ENCODE measurements around the gene USP25.

USP25 gene

DNA sequence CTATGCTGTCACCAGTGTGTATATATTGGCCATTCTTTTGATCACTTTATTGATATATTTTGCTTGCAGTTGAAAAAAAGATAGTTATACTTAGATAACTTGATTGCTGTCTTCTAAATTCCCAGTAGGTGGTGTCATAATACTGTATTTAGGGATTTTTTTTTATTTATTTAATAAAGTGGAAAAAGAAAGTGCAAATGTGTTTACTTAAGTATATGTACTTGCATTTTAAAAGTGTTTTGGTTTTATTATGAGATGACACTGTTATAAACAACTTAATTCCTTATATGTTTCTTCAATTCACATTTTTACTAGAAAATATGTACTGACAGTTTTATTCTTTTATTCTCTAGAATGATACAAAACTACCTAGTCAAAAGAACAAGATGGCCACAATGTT lies 164.8 kb downstream of the USP25 start:
- TF ChIP-seq, protein P1, sequence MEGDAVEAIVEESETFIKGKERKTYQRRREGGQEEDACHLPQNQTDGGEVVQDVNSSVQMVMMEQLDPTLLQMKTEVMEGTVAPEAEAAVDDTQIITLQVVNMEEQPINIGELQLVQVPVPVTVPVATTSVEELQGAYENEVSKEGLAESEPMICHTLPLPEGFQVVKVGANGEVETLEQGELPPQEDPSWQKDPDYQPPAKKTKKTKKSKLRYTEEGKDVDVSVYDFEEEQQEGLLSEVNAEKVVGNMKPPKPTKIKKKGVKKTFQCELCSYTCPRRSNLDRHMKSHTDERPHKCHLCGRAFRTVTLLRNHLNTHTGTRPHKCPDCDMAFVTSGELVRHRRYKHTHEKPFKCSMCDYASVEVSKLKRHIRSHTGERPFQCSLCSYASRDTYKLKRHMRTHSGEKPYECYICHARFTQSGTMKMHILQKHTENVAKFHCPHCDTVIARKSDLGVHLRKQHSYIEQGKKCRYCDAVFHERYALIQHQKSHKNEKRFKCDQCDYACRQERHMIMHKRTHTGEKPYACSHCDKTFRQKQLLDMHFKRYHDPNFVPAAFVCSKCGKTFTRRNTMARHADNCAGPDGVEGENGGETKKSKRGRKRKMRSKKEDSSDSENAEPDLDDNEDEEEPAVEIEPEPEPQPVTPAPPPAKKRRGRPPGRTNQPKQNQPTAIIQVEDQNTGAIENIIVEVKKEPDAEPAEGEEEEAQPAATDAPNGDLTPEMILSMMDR (conservative IDR thresholded peaks at IDR 0.05; ENCODE audit: low read depth, low read length): peak; percentile 53; the same call in 1 of the 2 replicates
- no peaks in the 10 kb centered on the region for H3K36me3 ChIP-seq (ENCODE audit: insufficient read depth)
- no peak overlapping the region for H3K27ac ChIP-seq
- no peaks in the 10 kb centered on the region for H4K20me1 ChIP-seq (ENCODE audit: insufficient read depth)
- no peak overlapping the region for H3K4me2 ChIP-seq
- H3K4me1 ChIP-seq (ENCODE audit: low read depth, poor library complexity, severe bottlenecking): no peaks in the 10 kb centered on the region
- no peak overlapping the region for H3K4me3 ChIP-seq (IDR thresholded peaks at IDR 0.05; ENCODE audit: insufficient read depth, low read depth, low read length)
- H3K27me3 ChIP-seq (ENCODE audit: insufficient read depth, low read depth): no peaks in the 10 kb centered on the region
- no peak overlapping the region for H2AFZ ChIP-seq (ENCODE audit: low read depth)
- no peaks in the 10 kb centered on the region for H3K79me2 ChIP-seq (ENCODE audit: insufficient read depth, low read depth)
- no peak overlapping the region for H3K9ac ChIP-seq

- Histone ChIP-seq H3K4me1 (ENCODE audit: low read depth, poor library complexity, severe bottlenecking) (no peaks in the 10 kb centered on the region), H3K27me3 (ENCODE audit: insufficient read depth, low read depth) (no peaks in the 10 kb centered on the region), H3K27ac (no peak overlapping the region), H3K4me3 (IDR thresholded peaks at IDR 0.05; ENCODE audit: insufficient read depth, low read depth, low read length) (no peak overlapping the region), H2AFZ (ENCODE audit: low read depth) (no peak overlapping the region), H3K79me2 (ENCODE audit: insufficient read depth, low read depth) (no peaks in the 10 kb centered on the region), H4K20me1 (ENCODE audit: insufficient read depth) (no peaks in the 10 kb centered on the region), H3K4me2 (no peak overlapping the region), H3K9ac (no peak overlapping the region), H3K36me3 (ENCODE audit: insufficient read depth) (no peaks in the 10 kb centered on the region)
- TF ChIP-seq, protein P1 (conservative IDR thresholded peaks at IDR 0.05; ENCODE audit: low read depth, low read length): no peak
Observed at GRCh38 chr21:15895142-15896106, 165.6 kb downstream of the USP25 start.

- Histone ChIP-seq H4K20me1 (ENCODE audit: insufficient read depth) (no peaks in the 10 kb centered on the region), H3K4me2 (no peak overlapping the region), H3K4me3 (IDR thresholded peaks at IDR 0.05; ENCODE audit: insufficient read depth, low read depth, low read length) (no peak overlapping the region), H3K9ac (no peak overlapping the region), H3K27ac (no peak overlapping the region), H3K36me3 (ENCODE audit: insufficient read depth) (no peaks in the 10 kb centered on the region), H3K27me3 (ENCODE audit: insufficient read depth, low read depth) (no peaks in the 10 kb centered on the region), H3K79me2 (ENCODE audit: insufficient read depth, low read depth) (no peaks in the 10 kb centered on the region), H3K4me1 (ENCODE audit: low read depth, poor library complexity, severe bottlenecking) (no peaks in the 10 kb centered on the region), H2AFZ (ENCODE audit: low read depth) (no peak overlapping the region)
- TF ChIP-seq, protein P1 (conservative IDR thresholded peaks at IDR 0.05; ENCODE audit: low read depth, low read length): no peak
Observed at GRCh38 chr21:15896501-15896900, 166.7 kb downstream of the USP25 start.

- Histone ChIP-seq H4K20me1 (ENCODE audit: insufficient read depth) (no peaks in the 10 kb centered on the region), H3K79me2 (ENCODE audit: insufficient read depth, low read depth) (no peaks in the 10 kb centered on the region), H3K27me3 (ENCODE audit: insufficient read depth, low read depth) (no peaks in the 10 kb centered on the region), H3K4me1 (ENCODE audit: low read depth, poor library complexity, severe bottlenecking) (no peaks in the 10 kb centered on the region), H3K4me3 (IDR thresholded peaks at IDR 0.05; ENCODE audit: insufficient read depth, low read depth, low read length) (no peak overlapping the region), H3K4me2 (no peak overlapping the region), H2AFZ (ENCODE audit: low read depth) (no peak overlapping the region), H3K27ac (no peak overlapping the region), H3K36me3 (ENCODE audit: insufficient read depth) (no peaks in the 10 kb centered on the region), H3K9ac (no peak overlapping the region)
- TF ChIP-seq, protein P1 (conservative IDR thresholded peaks at IDR 0.05; ENCODE audit: low read depth, low read length): no peak
Observed at GRCh38 chr21:15904389-15904788, 174.6 kb downstream of the USP25 start.
